GM12878 (cell line): ENCODE data around the gene STAB2.

Experiments used
- ETV6 ChIP-seq, 2 experiments: fragments of 450-650 bp in 1 of 2; IDR thresholded peaks in 1 of 2; conservative IDR thresholded peaks in 1 of 2; 2 replicates each; pipeline ENCODE4 v1.6.1; 2014; ENCODE audit warnings: antibody characterized with exemption in 1 of 2, borderline replicate concordance in 1 of 2, low read depth in 1 of 2, mild to moderate bottlenecking in 1 of 2, moderate library complexity in 1 of 2
- FOXK2 ChIP-seq: fragments of 450-650 bp; IDR thresholded peaks from 2 replicates; pipeline ENCODE4 v1.6.1; 2017; ENCODE audit warnings: mild to moderate bottlenecking, moderate library complexity
- RAD21 ChIP-seq: IDR thresholded peaks from 2 replicates; pipeline ENCODE4 v1.6.1; 2011; ENCODE audit warnings: mild to moderate bottlenecking, low read depth, low read length, moderate library complexity; ENCODE audit not compliant: insufficient read depth
- SMC3 ChIP-seq: IDR thresholded peaks from 2 replicates; pipeline ENCODE4 v1.6.1; 2011; ENCODE audit warnings: low read length, improper control_type of control experiment, borderline replicate concordance
- SP1 ChIP-seq: IDR thresholded peaks from one replicate; pipeline ENCODE4 v1.6.1; 2011; ENCODE audit warnings: low read depth, low read length
- ZNF592 ChIP-seq: fragments of 450-650 bp; IDR thresholded peaks from 2 replicates; pipeline ENCODE4 v1.6.1; 2017; ENCODE audit warnings: mild to moderate bottlenecking, moderate library complexity
- TF ChIP-seq, protein P1 (sequence below): IDR thresholded peaks from 2 replicates; pipeline ENCODE4 v1.6.1; 2011; ENCODE audit warnings: low read depth, low read length, improper control_type of control experiment, borderline replicate concordance
- TF ChIP-seq, protein P2 (sequence below), 3 experiments: IDR thresholded peaks in 2 of 3; conservative IDR thresholded peaks in 1 of 3; 2 replicates each; pipeline ENCODE4 v1.5.1; 2011; ENCODE audit warnings: low read depth in 3 of 3, low read length in 3 of 3, mild to moderate bottlenecking in 3 of 3, control low read depth in 2 of 3, moderate library complexity in 2 of 3, inconsistent platforms in 1 of 3, mixed read lengths in 1 of 3; ENCODE audit not compliant: control insufficient read depth in 2 of 3, insufficient read depth in 1 of 3; ENCODE audit errors: extremely low read depth in 1 of 3

DNA sequence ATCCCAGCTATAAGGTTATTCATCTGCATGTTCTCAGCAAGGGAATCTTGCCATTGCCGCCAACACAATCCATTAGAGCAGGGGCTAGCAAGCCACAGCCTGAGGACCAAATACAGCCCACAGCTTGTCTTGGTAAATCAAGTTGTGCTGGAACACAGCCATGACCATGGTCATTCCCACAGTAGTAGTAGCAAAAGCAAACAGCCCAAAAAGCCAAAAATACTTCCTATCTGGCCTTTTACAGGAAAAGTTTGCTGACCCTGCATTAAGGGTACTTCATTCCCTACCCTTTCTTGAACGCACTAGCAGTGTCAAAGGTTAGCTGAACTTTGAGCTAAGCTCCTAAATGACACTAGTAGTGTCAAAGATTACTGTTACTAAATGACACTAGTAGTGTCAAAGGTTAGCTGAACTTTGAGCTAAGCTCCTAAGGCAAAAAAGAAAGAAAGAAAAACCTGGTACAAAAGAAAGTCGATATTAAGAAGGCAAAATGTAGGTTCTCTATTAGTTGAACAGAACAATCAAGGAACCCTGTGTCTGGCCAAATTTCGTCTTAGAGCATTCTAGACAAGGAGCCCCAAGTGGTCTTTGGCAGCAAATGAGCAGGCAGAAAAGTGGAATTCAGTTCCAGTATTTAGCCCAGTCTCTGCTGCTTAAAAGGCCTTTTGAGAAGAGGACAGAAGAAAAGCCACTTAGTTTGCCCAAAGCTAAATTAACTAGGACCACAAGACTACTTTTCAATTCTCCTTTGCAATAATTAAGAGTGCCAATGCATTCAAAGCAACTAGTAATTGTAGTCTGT is 186.2 kb downstream of the STAB2 start:
- TF ChIP-seq ZNF592 (no peak), SP1 (no peak), SMC3 (no peak), RAD21 (no peak), FOXK2 (no peak), ETV6 (conservative IDR thresholded peaks at IDR 0.05 in 1 of 2, IDR thresholded peaks at IDR 0.05 in 1 of 2; ENCODE audit: borderline replicate concordance in 1 of 2, low read depth in 1 of 2) (no peak)
- TF ChIP-seq, protein P1, sequence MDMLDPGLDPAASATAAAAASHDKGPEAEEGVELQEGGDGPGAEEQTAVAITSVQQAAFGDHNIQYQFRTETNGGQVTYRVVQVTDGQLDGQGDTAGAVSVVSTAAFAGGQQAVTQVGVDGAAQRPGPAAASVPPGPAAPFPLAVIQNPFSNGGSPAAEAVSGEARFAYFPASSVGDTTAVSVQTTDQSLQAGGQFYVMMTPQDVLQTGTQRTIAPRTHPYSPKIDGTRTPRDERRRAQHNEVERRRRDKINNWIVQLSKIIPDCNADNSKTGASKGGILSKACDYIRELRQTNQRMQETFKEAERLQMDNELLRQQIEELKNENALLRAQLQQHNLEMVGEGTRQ, result no peak
- TF ChIP-seq, protein P2, sequence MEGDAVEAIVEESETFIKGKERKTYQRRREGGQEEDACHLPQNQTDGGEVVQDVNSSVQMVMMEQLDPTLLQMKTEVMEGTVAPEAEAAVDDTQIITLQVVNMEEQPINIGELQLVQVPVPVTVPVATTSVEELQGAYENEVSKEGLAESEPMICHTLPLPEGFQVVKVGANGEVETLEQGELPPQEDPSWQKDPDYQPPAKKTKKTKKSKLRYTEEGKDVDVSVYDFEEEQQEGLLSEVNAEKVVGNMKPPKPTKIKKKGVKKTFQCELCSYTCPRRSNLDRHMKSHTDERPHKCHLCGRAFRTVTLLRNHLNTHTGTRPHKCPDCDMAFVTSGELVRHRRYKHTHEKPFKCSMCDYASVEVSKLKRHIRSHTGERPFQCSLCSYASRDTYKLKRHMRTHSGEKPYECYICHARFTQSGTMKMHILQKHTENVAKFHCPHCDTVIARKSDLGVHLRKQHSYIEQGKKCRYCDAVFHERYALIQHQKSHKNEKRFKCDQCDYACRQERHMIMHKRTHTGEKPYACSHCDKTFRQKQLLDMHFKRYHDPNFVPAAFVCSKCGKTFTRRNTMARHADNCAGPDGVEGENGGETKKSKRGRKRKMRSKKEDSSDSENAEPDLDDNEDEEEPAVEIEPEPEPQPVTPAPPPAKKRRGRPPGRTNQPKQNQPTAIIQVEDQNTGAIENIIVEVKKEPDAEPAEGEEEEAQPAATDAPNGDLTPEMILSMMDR (IDR thresholded peaks at IDR 0.05 in 2 of 3, conservative IDR thresholded peaks at IDR 0.05 in 1 of 3; ENCODE audit: control insufficient read depth in 2 of 3, extremely low read depth in 1 of 3, insufficient read depth in 1 of 3, low read depth in 3 of 3, low read length in 3 of 3), result no peak
